Right renal pelvis (tissue), 4 donors: ENCODE measurements around the gene FAF2. TPM values are rescaled to one million over a fixed set of nuclear protein-coding genes. Genes with fewer than 3 reads are reported as not detected.
"Not testable (repeated sequence)": the region's sequence is repeated elsewhere in the genome, so short reads cannot be mapped to it uniquely, and the experiment has no call there.

Source experiments
- DNase-seq, 4 donors: peaks; one replicate each; pipeline ENCODE4 v3.0.0-alpha.2; 2013; ENCODE audit warnings: low read depth in 4 of 4, low spot score in 3 of 4, missing footprints in 1 of 4
- polyA plus RNA-seq, 4 donors: library from polyadenylated mRNA; unstranded; fragments of 120-200 nt; gene quantifications; one replicate each; pipeline ENCODE4 v1.2.1, GENCODE V29; 2013; ENCODE audit not compliant: insufficient read length in 4 of 4

The FAF2 gene
- polyA plus RNA-seq, 4 donors, result 42.8 to 51.6 (median 50.5) TPM

DNA sequence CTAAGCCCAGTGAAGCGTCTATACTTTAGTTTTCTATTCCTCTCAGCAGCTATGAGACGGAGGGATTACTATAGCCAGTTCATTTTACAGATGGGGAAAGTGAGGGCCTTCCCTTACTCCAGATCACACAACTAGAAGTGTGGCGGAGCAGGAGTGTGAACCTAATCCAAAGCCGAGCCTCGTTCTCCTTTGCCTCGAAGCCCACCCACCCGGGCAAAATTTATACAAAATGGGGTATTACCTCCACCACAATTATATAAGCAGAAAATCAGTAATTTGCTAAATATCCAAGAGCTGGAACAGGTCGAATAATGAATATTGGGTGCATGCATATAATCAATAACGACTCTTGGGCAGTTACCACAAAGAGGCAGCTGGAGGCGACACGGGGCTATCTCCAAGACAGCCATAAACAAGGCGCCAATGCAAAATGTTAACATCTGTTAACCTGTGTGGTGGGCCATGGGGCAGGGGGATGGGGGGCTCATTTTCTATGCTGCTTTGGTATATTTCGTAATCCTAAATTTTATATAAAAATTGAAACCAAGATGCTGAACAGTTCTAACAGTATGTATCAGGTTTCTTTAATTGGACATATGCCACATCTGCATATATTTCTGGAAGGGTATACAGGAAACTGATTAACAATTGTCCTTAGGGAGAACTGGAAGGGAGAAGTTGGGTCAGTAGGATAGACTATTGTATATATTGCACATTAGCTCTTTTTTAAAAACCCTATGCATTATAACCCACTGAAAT is 90.2 kb downstream of the FAF2 start:
- no peak for DNase-seq

DNA sequence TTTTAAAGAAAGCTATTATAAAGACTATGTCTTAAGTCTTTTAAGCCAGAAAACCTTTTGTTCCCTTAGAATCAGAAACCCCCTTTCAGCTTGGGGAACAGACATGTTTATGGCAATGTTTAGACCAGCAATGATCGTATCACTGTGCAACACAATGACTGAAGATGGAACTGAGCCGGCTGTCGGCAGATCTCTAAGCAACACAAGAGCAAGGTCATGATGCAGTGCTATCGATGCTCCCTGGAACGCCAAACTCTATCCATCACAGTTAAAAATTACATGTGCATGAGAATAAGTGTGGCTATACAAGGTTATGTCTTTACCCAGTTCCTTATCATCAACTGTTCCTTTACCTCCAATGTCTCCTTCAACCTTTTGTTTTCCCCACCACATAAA is 90.8 kb downstream of the FAF2 start:
- no peak for DNase-seq

DNA sequence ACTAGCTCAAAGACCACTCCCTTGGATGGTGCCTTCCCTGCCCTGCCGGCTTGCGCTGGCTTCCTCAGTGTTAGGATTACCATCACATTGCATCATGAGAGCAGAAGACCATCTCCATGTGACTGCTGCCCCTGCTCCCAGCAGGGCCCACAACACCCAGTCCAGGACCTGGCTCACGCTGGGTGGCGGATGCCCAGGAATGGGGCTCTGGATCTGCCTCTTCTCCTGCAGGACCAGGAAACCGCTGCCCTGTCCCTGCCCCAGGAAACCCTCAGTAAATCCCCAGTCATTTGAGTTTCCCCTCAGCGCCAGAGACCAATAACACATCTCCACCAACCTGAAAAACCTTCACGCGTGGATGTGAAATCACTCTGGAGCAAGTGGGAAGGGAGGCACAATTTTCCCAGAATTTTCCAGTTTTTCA is 92.3 kb downstream of the FAF2 start:
- no peak for DNase-seq

DNA sequence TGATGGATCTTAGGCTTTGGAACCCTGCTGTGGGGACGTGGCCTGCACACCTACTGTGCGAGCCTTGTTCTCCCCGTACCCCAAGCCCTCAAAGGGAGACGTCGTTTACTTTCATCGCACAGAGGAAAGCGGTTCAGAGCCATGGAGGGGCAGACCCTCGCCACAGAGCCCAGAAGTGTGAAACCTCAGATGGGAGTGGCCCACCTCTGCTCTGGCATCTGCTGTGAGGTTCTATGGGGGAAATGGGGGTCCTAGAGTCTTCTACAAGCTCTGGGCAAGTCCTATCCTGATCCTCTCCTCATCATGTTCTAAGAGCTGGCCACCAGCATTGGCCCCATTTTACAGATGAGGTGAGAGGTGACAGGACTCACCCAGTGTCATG is 92.8 kb downstream of the FAF2 start:
- no peak for DNase-seq

DNA sequence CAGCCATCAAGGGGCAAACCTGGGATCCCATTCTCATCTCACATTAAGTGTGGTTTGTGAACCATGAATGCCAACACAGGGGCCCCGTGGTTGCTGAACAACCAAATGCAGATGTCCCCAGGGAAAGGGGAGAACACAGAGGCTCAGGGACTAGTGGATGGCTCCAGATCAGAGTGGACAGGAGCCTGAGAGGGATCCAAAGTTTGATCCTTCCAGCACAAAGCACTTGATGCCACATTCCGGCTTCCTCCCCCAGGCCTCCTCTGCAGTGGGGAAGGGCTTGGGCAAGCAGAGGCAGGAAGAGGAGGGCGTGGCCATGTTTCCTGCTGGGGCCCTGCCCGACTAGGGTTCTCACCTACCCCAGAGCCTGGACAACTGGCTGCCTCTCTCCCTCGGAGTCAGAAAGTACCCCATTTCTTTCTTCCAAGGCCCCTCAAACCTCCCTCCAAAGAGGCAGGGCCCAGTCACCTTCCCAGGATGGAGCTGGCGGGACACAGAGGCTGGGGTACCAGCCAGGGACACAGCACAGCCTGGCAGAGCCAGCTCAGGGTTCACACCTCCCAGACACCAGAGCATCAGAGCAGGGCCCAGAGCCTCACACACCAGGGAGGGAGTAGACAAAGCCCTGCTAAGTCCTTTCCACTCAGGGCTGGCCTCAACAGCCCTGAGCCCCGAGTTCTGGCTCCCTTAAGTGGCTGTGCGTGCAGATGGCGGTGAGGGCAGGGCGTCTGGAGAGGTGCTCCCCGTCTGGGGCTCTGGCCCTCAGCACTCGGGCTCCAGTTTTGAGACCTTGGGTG is 93.4 kb downstream of the FAF2 start:
- DNase-seq, result no peak

DNA sequence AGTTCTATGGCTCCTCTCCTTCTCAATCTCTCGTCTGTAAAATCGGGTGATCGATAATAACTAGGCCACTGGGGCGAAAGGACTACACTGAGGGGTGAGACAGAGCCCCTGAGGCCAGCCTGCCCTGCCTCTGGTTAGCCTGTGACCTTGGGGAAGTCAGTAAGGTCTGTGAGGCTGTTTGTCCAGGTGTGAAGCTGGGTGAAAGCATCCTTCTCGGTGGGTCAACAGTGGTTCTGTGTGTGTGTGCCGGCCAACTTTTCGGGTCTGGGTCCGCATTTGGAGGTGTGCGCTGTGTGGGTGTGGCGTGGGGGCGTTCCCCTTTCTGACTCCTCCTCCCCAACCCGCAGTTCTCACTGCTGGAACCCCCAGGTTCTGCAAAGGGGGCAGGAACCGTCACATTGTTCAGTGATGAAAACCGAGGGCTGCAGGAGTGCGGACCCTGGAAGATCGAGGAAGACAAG is 94.0 kb downstream of the FAF2 start:
- DNase-seq, result no peak

DNA sequence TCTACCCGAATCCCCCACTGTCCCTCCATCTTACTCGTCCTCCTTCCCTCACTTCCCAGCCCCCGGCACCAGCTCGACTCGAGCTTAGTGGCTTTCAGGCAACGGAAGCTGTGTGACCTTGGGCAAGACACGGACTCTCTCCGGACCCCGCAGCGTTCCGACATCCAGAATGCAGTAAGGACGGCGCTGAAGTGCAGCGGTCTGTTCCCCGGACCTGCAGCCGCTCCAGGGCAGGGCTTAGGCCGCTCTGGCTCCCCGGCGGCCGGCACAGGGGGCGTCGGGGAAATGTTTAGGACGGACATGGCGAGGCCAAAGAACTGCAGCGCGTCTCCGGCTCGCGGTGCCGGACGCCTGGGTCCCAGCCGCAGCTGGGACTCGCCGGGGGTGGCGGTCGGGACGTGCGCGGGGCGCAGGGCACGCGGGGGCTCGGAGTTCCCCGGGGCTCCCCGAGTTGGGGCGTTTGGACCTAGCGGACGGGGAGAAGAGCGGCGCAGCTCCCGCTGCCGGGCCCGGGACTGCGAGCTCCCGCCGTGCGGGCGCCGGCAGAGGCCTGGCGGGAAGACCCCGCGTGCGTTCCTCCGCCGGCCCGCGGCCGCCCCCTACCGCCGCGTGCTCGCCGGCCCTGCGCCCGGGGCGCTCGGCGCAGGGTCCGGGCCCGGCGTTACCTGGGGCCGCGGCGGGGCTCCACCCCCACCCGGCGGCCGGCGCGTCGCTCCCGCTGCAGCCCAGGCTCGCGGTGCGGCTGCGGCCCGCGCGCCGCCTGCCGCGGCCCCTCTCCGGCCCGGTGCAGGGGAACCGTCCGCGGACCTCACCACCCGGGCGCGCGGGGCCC is 94.6 kb downstream of the FAF2 start:
- no peak for DNase-seq

DNA sequence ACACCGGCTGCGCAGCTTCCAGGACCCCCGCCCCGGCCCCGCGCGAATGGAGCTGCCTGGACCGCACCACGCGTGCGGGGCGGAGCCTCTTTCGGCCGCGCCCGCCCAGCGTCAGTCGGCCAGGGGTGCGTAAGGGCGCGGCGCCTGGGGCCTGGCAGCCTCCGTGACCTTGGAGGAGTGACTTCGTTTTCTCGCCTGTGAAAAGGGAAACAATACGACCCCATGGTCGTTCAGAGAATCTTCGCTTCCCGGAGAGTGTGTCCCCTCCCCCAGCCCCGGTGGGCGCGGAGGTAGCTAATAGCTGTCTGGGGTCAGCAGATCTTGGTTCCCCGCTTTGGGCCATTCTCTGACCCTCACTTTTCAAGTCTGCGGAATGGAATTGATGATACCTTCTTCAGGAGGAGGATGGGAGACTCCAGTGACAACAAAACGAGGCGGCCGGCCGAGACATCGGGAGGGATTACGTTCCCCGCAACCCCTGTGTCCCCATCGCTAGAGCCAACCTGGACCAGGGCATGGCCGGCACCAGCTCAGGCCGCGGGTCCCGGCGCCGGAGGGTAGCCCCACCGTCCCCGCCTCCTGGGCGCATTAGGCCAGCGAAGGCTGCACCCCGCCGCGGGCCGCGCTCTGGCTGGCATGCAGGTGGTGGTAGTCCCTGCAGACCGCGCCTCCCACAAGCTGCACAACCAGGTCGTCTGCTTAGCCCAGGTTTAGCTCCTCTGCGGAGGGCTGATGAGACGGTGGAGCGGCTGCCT is 95.4 kb downstream of the FAF2 start:
- no peak for DNase-seq

DNA sequence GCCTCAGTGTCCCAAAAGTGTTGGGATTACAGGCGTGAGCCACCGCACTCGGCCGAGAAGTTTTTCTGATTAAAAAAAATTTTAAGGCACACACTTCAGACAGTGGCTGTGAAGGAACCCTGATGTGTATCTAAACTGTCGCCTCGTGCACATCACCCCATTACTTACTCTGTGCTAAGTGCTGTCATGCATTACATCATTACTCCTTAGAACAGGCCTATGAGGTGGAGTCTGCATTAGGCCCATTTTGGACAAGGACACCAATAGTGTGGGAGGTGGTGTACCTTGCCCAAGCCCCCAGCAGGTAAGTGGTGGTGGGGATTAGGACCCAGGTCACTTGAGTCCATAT is 97.2 kb downstream of the FAF2 start:
- DNase-seq, result no peak

DNA sequence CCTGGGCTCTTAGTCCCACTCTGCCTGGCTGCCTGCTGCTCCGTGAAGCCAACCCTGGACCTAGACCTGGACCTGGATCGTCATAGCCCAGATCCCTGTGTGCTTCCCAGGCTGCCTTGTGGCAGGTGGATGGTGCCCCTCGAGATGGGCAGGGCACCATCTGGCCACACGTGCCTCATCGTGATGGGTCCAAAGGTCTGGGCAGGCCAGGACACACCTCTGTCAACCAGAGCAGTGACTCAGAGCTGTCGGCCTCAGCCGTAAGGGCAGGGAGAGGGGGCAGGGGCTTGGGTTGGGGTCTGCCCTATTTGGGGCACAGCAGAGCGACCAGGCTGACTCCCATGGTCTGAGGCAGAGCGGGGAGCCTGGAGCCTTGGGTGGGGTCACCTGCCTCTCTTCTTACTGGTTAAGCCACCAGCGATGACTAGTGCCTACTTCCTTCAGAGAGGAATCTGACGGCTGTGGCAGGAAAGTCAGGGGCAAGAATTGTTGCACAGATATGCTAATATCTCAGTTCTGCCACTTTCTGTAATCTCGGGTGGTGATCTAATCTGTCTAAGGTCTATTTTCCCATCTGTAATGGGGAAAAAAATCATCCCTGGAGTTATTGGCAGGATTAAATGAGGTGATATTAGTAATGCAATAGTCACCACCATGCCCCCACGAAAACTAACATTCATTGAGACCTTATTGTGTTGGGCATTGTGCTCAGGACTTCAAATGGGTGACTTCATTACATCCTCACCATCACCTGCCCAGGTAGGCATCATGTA is 97.7 kb downstream of the FAF2 start:
- DNase-seq, result no peak

DNA sequence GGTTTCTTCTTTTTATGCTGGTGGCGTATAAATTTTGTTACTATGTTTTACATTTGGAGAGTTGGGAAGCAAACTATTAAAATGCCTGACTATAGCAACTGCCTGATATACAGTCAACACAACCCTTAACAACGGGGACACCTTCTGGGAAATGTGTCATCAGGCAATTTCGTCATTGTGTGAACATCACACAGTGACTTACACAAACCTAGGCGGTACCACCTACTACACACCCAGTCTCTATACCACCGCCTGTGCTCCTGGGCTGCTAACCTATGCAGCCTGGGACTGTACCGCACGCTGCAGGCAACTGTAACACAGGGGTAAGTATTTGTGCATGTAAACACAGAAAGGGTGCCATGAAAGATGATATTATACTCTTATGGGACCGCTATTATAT is 99.6 kb downstream of the FAF2 start:
- no peak for DNase-seq

DNA sequence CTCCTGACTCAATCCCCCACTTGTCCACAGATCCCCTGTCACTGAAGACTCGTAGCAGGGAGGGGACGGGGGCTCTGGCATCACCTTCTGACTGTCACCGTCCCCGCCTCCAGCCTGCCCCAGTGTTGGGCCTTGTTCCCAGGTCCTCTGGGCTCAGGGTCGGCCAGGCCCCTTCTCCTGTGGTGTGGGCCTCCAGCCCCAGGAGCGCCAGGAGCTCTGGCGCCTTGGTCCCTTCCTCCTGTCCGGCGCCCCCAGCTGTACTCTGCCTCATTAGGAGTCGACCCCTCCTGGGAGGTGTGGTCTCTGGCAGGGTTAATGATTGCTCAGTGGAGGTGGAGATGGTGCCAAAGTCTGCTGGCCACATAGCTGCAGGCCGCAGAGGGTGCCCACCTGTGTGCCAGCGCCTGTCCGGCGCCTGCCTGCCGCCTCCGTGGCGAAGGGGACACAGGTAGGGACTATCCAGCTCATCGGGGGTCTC is 100.8 kb downstream of the FAF2 start, which contains the start of gene CDHR2:
TSS of gene CDHR2 (plus strand) at position 376 of the 478 bp plus-strand sequence. CDS start 16,011 bp downstream, outside the sequence.
- no peak for DNase-seq

DNA sequence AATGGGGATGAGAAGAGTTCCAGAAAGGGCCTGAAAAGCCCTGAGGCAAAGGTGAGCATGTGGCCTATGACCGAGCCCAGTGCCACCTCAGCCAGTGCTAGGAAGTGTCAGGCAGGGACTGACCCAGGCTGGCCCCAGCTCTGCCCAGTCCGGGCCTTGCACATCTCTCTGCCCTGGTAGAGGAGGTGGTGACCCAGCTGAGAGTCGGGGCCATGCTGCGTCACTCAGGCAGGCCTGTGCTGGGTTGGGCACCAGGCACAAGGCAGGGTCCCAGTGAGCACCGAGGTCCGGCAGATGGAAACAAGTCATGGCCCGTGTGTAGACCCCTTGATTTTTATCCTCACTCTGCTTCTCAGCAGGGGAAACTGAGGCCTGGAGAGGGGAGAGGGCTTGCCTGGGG is 101.7 kb downstream of the FAF2 start:
- DNase-seq, result no peak

DNA sequence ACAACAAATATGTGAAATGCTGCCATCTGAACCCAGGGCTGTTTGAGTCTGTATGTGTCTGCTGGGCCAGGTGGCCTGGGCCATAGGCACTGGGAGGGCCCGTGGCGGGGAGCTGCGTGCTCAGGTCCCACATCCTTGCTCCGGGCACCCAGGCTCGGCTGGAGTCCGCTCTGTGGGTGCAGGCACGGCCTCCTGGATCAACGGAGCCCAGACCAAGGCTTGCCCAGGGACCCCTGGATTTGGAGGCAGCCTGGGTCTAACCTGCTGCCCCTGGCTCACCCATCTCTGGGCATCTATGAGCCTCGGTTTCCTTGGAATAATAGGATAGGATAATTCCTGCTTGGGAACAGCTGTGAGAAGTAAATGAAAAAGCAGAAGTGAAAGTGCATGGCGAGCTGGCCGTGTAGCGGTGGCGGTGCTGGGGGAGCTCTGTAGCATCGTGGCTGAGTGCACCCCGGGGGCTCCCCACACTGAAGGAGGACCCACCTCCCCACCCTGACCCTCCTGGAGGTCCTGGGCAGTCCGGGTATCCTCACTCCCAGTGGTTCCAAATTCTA is 102.2 kb downstream of the FAF2 start:
- DNase-seq, result no peak

DNA sequence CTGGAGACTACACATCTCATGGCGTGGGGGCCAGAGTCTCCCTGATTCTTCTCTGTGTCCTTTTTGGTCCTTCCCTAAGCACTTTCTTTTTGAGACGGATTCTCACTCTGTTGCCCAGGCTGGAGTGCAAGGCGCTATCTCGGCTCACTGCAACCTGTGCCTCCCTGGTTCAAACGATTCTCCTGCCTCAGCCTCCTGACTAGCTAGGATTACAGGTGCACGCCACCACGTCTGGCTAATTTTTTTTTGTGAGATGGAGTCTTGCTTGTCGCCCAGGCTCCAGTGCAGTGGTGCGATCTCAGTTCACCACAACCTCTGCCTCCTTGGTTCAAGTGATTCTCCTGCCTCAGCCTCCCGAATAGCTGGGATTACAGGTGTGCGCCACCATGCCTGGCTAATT is 102.8 kb downstream of the FAF2 start:
- not testable (repeated sequence) for DNase-seq

DNA sequence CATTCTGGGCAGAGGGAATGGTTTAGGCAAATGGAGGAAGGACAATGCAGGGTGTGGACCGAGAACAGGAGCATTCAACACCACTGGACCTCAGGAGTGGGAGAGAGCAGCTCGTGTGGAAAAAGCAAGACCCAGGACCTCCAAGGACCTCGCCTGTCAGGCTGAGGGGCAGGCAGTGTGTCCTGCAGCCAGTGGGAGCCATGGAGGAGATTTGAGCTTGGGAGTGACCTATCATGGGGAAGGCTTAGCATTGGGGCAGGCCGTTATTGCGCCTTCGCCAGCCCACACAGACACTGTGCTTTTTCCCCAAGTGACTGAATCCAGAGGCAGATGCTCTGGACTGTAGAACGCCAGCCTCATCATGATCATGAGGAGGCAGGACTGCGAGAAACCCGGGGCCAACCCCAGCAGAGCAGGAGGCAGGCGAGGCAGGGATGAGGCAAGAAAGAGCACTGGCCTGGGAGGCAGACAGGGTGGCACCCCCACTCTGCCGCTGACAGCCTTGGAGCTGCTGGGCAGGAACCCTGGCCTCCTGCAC is 104.2 kb downstream of the FAF2 start:
- no peak for DNase-seq

DNA sequence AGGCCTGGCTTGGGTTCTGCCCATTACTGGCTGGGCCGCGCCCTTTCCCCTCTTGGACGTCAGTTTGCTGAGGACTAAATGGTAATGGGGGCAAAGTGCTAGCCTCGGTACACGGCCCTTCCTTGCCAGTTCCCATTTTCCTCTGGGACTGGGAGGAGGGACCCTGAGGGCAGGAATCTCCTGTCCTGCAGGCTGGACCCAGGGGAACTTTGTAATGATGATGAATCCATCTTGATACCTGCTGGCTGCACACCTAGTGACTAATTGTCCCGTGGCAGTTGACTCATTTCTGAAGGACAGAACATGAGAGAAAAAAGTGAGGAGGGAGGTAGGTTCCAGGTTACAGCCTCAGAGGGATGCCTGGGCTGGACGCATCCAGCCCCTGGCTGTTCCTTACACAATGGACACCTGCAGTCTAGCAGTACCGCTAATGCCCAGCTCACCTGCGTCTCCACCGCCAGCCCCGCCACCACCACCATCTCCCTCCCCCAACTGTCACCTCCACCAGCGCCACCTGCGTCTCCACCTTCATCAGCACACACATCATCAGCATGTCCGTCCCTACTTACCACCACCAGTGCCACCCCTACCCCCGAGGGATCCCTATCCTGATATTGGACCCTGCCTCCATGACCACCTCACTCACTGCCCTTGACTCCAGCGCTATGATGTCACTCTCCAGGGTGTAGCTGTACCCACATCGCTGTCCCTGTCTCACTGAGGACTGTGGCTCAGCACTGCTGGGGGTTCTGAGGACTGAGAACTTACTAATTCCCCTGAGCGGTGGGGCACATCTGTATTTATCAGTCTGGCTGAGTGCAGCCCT is 105.3 kb downstream of the FAF2 start:
- DNase-seq, result no peak

DNA sequence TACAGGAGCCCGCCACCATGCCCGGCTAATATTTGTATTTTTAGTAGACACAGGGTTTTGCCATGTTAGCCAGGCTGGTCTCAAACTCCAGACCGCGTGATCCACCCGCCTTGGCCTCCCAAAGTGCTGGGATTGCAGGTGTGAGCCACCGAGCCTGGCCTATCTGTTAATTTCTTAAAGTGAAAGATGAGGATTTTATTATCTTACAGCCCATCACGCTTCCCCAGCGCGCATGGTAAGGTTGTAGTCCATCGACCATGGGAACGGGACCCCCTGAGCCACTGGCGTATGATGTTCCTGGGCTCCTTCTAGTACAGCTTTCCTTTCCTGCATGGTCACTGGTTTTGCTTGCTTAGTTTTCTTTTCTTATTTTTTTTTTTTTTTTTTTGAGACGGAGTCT is 109.7 kb downstream of the FAF2 start:
- DNase-seq, result no peak
